MM.1S (cell line): Measurements from ENCODE around the gene HEATR3.

Experiments used
- EZH2 ChIP-seq: fragments of 300-600 bp; sonication (generic); optimal IDR thresholded peaks from 2 replicates; pipeline ENCODE3; 2017; ENCODE audit warnings: low read depth, mild to moderate bottlenecking, antibody characterized with exemption, low read length, mixed read lengths
- EZH2phosphoT487 ChIP-seq: fragments of 300-600 bp; sonication (generic); IDR thresholded peaks from 2 replicates; pipeline ENCODE4 v1.6.1; 2018; ENCODE audit warnings: antibody characterized with exemption, low read length
- TF ChIP-seq, protein P1 (sequence below): fragments of 300-600 bp; sonication (generic); IDR thresholded peaks from 2 replicates; pipeline ENCODE4 v1.5.1; 2016; ENCODE audit warnings: antibody characterized with exemption, low read length, mixed read lengths

DNA sequence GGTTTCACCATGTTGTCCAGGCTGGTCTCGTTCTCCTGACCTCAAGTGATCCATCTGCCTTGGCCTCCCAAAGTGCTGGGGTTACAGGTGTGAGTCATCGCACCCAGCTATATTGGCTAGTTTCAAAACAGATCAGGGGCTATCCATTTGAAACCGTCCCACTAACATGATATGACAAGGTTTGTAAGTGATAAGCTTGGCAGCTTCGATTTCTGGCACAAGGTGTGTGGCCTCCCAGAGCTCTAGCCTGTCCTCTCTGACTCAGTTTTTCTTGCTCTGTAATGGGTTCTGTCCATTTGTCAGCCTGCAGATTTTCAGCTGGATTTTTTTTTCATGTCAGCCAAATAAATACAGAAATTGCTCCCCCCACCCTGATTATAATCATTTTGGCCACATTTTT lies 55.5 kb downstream of the HEATR3 start:
- TF ChIP-seq EZH2 (no peak), EZH2phosphoT487 (no peak)
- TF ChIP-seq, protein P1, sequence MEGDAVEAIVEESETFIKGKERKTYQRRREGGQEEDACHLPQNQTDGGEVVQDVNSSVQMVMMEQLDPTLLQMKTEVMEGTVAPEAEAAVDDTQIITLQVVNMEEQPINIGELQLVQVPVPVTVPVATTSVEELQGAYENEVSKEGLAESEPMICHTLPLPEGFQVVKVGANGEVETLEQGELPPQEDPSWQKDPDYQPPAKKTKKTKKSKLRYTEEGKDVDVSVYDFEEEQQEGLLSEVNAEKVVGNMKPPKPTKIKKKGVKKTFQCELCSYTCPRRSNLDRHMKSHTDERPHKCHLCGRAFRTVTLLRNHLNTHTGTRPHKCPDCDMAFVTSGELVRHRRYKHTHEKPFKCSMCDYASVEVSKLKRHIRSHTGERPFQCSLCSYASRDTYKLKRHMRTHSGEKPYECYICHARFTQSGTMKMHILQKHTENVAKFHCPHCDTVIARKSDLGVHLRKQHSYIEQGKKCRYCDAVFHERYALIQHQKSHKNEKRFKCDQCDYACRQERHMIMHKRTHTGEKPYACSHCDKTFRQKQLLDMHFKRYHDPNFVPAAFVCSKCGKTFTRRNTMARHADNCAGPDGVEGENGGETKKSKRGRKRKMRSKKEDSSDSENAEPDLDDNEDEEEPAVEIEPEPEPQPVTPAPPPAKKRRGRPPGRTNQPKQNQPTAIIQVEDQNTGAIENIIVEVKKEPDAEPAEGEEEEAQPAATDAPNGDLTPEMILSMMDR, result no peak
